T-helper 1 cell (primary cell): ENCODE results near the gene FAM3B.

Source experiments
- DNase-seq, 5 donors: peaks; one replicate each; pipeline ENCODE4 v3.0.0-alpha.2; 2012 to 2020

FAM3B gene

DNA sequence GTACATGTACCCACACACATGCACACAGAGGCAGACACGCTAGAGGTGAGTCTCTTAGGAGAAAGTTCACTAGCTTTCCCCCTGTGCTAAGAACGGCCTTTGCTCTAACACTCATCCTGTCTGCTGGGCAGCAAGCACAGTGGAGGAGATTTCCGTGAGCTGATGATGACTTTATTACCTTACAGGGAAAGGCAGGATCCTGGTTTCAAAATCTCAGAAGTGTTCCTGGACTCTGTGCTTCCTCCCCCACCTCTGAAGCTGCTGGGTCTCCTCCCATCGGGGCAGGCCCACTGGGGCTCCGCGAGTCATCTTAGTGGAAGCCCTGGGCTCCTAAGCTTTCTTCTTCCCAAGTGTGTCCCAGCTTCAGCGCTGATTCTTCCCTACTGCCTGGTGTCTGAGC is 2.7 kb downstream of the FAM3B start:
- DNase-seq: no peak

DNA sequence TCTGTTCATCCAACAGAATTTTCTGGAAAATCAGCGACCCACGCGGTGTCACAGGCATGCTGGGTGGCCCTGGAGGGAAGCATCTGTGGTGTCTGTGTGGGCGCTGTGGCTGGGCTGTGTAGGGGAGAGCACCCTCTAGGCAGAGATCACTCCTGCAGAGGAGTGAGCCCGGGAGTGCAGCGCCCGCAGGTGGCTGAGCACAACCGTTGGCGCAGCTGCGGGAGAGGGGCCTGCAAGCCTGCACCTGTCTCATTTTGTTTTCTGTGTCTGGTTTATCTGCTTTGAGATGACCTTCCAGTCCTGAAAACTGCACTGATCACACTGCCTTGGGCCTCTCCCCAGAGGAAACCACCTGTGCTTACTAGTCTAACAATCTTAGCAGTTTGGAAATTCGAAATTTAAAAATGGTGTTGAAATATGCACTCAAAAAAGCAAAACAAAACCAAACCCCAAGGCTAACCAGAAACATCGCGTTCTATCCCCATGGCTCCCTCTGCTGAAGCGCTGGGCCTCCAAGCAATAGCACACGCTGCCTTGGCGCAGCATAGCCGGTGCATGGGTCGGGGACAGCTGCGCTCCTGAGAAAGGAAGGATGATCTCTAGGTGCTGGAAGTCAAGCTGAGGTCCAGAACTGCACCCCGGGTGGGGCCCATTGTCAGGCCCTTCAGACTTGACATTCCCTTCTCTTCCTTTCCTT is 4.8 kb downstream of the FAM3B start:
- DNase-seq: no peak

DNA sequence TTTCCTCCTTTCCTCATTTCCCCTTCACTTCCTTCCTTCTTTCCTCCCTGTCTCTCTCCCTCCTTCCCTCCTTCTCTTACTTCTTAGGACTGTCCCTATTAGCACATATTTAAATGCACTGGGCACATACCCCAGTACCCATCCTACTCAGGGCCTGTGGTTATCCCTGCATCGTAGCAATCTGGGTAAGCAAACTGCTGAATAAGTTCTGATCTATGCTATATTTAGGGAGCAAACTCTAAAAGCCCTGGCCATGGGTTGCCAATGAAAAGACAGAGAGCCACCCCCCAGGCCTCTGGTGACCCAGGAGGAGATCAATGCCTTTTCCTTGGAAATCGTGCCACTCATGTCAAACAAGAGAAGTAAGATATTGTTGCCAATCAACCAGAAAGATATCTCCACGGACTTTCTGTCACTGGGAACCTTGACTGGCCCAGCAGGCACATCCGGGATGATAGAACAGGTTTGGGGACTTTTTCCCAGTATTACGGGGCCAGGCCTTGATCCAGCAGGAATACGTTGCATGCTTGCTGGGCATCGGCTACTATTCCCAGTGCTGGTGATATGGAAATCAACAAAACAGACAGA is 5.4 kb downstream of the FAM3B start:
- no peak for DNase-seq

DNA sequence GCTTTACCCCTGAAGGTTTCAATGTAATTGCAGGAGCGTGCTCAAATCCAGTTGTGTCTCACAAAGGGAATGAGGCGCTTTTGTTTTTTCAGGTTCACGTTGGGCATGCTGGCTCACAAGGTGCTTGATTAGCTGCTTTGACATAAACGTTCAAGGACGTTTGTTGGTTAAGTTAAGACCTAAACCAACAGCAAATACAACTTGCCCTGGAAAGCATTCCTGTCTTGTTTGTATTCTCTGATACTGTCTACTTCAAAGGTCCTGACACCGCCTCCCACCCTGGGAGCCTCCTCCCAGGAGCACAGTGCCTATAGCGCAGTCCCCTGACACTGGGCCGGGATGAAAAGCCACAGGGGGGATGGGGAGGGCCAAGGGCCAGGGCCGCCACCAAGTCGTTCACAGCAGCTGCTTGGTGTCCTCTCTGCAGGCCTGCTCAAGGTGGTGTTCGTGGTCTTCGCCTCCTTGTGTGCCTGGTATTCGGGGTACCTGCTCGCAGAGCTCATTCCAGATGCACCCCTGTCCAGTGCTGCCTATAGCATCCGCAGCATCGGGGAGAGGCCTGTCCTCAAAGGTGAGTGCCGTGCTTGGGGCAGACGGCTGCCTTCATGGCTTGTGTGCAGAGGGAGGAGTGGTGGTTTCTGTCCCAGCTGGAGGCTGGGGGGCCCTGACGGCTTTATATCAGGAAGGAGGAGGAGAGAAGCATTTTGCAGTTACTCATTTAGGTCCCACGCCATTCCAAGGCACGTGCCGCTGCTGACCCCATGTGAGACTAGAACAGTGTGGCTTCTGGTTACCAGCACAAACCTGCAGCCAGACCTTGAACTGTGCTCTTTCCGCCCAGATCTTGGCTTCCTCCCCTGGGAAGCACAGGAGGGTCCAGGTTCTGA is 6.1 kb downstream of the FAM3B start:
- DNase-seq: no peak

DNA sequence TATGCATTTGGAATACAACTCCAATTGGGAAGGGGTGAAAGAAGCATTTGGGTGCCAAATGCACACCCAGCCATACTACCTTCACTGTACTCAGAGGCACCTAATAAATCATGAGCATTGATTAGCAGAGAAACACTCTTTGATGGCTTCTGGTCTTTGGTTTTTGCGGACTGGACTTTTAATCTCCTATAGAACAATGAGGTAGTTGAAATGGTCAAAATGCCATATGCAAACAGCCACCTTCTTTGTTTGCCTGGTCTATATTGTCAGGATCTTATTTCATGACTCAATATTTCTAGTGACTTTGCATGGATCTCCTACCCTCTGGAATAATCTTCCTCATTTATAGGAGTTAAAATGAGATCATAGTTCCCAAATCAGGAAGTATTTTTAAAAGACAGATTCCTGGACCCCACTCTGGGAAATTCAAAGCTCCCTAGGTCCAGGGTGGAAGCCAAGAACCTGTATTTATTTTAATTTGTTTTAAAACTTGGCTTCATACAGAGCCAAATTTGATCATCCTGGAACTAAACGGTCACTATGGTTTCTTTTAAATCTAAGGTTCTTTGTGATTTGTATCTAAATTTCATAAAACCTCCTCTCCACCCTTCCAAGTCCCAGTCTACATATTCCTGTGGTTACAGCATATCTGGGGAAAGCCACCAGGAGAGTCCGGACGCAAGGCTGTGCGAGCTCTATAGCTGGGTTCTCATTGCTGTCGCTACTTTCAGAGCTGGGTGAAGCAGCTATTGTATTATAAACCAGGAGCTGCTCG is 8.7 kb downstream of the FAM3B start:
- no peak for DNase-seq

DNA sequence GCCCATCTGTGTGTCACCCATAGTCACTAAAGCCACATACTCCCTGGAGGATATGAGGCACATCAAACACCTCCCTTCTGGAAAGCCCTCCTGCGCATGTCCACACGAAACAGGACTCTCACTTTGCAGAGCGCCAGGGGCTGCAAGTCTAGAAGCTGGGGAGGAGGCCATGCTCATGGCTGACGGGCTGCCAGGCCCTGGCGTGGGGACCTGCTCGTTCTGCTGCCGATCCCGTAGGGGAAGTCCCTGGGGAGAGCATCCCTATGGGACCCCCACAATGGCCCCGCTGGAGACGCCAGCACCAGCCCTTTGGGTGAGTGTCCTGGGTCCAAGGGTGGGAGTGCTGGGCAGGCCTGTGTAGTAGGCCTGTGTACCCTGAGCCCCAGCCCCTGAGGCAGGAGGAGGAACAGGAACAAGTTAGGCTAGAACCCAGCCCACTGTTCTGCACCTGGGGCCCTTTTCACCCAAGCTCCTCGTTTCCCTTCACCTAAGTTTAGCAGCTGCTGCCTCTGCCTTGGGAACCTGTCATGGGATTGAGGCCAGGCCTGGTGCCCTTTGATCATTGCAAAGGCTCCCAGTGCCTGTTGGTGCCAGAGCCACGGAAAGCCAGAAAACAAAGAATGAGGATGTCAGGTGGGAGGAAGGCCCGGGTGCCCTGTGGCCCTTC is 9.9 kb downstream of the FAM3B start:
- no peak for DNase-seq

DNA sequence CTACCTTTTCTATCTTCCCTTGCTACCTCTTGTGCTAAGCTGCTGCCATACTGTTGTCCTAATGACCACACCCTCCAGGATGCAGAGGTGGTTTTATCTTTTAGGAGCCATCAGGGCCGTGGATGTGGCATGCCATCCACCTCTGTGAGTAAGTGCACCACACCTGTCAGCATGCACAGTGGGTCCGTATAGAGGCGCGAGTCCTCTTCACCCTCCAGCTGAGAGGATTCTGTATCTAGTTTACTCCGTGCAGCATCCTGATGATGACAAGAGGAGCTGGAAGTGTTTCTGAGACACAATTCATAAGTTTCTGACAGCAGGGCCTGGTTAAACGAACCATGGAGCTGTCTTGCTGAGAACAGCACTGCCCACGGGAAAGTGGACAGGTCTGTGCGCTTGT is 11.2 kb downstream of the FAM3B start:
- no peak for DNase-seq

DNA sequence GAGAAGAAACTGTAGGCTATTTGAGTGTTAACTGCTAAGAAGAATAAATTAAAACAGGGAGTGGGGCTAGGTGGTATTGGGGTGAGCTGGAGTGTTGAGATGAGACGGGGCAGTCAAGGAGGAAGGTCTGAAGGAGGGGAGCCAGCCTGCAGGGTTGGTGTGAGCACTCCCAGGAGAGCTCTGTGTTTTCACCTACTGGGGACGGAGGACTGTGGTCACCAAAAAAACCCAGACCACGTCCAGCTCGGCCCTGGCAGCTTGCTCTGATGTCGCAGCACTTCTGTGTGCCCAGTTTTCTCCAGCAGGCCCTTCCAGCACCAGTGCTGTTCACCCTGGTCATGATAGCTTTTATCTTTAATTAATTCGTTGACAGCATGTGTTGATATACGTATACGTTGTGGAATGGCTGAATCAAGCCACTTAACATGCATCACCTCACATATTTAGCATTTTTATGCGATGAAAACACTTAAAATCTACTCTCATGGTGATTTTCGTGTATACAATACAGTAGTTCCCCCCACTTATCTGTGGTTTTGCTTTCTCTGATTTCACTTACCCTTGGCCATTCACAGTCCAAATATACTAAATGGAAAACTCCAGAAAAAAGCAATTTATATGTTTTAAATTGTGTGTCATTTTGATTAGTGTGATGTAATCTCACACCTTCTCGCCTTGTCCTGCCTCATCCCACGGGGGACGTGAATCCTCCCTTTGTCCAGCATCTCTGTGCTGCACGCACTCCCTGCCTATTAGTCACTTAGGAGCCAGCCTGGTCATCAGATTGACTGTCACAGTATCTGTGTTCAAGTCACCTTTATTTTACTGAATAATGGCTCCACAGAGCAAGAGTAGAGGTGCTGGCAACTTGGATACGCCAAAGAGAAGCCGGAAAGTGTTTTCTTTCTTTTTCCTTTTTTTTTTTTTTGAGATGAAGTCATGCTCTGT is 12.3 kb downstream of the FAM3B start:
- no peak for DNase-seq

DNA sequence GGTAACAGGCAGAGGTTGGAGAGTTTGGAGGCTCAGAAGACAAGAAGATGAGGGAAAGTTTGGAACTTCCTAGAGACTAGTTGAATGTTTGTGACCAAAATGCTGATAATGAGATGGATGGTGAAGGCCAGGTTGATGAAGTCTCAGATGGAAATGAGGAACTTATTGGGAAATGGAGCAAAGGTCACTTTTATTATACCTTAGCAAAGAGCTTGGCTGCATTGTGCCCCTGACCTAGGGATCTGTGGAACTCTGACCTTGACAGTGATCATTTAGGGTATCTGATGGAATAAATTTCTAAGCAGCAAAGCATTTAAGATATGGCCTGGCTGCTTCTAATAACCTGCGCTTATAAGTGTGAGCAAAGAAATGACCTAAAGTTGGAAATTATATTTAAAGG is 17.2 kb downstream of the FAM3B start:
- DNase-seq: no peak

DNA sequence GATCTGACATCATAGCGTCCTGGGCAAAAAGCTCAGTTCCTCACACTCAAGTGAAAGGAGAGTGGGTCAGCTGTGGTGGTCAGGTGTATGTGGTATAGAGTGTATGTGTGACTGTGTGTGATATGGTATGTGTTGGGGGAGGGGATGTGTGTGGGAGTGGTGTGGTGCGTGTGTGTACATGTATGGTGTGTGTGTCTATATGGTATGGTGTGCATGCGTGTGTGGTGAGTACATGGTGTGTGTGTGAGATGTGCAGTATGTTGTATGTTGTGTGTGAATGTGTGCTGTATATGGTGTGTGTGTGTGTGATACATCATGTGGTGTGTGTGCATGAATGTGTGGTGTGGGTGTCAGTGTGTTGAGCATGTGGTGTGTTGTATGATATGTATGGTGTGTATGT is 20.9 kb downstream of the FAM3B start:
- DNase-seq: no peak

DNA sequence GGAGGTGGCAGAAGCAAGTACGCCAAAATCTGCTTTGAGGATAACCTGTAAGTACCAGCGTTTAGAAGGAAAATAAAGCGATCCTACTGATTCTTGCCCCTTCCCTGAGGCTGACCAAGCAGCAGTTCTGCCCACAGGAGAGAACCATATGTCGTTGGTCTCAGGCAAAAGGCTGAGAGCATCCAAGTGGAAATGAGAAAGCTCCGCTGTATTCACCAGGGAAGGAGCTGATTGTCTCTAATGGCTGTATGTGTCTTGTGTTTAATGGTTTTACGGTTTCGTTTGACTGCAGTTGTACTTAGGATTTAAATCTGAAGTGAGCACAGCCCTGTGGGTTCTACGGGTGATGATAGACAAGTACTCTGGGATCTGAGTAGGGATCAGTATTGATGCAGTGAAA is 21.9 kb downstream of the FAM3B start:
- DNase-seq: no peak

DNA sequence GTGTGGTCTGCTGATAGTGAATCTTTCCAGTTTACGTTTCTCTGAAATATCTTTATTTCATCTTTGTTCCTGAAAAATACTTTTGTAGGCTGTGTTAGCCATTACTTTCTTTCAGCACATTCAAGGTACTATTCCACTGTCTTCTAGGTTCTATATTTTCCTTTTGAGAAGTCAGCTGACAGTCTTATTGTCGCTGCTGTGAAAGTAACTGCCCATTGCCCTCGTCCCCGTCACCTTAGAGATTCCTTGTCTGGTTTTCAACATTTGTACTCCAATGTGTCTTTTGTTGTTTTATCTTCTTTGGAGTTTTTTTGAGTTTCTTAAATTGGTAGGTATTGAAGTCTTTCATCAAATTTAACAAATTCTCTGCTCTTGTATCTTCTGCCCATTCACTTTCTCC is 25.4 kb downstream of the FAM3B start:
- DNase-seq: no peak

DNA sequence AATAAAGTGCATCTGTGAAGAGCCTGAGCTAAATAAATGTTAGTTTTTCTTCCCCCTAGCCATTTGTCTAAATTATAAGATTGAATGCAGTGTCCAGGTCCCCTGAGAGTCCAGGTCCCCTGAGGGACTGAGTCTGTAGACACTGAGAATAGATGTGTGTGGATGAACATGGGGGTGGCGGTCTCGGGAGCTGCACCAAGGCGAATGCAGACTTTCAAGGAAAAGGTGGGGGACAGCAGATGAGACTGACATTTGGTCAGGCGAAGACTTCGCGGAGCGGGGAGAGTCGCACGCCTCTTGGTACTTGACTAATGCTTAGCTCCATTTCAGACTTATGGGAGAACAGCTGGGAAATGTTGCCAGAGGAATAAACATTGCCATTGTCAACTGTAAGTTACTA is 27.5 kb downstream of the FAM3B start:
- DNase-seq: no peak

DNA sequence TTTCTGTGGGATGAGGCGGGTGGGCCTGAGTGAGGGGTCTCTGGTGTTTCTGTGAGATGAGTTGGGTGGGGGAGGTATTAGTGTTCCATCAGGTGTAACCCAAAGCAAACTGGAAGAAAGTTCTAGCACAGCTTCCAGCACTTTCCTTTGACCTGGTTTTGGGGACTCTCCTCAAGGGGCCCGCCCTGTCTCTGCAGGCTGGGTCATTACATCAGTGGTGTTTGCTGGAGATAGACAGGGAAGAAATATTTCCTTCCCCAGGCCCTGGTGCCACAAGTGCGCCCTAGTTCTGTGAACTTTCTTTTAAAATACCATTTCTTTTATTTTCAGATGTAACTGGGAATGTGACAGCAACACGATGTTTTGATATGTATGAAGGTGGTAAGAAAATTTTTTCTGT is 28.8 kb downstream of the FAM3B start:
- no peak for DNase-seq

DNA sequence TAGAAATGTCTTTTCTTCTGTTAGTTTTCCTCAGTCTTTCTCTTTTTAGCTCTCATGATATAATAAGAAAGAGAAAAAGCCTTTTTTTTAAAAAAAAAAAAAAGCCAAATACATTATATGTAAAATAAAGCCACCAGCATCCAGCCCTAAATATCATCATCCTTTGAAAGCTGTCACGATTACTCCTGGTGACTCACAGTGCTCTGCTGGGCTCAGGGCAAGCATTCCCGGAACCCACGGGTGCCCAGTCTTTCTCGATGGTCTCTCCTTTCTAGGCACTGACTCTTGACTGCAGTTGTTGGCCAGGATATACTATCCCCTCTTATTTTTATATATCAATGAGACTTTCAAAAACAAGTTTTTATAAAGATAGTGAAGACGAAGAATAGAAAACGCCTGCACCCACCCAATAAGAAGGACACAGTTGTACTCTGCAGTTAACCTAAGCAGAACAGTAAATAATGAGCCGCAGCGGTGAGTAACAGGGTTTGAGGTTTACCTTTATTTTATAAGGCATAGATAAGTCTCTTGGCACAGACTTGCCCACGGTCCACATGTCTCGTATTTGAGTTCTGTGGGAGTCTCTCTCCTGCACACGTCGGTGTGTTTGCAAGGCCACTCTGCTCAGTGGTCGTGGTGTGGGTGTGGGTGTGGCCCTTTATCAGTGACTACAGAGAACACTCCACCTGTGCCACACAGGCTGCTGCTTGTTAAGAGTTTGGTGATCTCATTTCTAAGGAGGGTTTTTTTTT is 29.5 kb downstream of the FAM3B start:
- no peak for DNase-seq

DNA sequence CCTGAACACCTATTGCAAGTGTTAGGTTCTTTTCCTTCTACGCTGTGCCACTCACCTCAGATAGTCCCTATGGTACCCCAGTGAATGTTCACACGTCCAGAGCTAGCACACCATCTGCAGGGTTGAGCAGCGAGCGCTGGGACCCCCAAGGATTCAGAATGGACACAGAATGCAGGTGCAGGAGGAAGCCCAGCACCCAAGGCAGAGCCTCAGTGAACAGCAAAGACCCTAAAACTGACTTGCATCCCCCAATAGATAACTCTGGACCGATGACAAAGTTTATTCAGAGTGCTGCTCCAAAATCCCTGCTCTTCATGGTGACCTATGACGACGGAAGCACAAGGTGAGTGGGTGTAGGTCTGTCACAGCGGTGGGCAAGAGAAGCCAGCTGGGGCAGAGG is 30.2 kb downstream of the FAM3B start:
- no peak for DNase-seq

DNA sequence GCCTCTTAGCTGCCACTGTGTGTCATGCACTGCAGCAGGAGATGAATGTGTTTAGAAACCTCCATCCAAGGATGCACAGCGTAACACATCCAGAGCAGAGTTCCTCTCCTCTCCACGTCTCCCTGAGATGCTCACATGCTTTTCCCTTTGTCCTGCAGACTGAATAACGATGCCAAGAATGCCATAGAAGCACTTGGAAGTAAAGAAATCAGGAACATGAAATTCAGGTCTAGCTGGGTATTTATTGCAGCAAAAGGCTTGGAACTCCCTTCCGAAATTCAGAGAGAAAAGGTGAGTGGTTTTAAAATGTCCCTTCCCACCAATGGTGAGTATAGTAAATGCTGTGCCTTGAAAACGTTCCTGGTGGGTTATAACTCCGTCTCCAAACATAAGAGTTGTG is 31.8 kb downstream of the FAM3B start:
- DNase-seq: no peak

DNA sequence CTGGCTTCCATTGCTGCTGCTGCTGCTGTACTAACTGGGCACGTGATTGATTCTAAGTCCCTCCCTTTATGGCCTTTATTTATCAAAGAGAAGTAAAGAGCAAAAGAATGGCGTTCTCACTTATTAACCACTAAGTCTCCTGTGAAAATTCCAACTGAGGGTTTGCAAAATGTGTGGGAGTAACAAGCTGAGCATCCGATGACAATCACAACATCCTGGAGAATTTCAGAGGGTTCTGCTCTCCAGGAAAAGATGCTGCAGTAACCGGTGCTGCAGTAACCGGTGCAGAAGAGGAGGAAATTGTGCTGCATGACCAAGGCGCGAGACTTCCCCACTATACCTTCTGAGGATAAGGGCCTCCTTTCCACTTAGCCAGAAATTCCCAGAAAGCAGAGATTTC is 32.5 kb downstream of the FAM3B start:
- DNase-seq: no peak

DNA sequence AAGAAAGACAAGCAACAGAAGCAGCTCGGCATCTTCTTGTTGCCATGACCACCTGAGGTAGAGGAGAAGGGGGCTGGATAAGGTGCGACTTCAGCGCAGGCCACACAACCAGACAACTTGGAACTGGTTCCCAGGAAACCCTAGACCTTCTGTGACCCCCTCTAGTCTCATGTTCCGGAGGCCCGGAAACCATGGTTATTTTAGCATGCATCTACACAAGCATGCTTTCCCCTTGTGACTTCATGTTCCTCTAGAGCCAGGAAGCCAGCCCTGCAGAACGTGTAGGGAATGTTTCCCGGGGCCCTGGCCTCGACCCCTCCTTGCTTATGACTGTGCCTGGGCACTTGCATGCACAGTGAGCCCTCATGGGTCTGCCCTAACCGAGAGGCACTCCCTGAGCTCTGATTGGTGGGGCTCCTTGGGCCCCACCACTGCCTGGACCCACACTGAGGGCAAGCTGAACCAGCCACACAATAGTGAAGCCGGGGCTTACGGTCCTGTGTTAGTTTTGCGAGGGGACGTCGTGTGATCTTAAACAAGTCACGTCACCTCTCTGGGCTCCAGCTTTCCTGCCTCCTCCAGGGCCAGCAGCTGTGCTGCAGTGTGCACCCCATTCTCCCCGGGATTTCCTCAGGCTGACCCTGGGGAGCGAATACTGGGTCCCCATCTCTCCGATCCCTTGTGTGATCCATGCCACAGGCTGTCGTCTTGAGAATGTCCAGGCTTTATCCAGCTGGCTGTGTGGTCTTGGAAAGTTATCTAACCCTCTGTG is 33.2 kb downstream of the FAM3B start:
- no peak for DNase-seq
